DMS79 treated with DMSO at 0.1 percent for 48 hours (cell line): ENCODE data around the gene MTUS2.

Experiments used
- DNase-seq: peaks from one replicate; lab custom pipeline; 2025; lab: John Stamatoyannopoulos, UW

MTUS2 gene

GRCh38 chr13:29508130-29508875, 688.2 kb downstream of the MTUS2 start:
- DNase-seq: peak; percentile 72

- DNase-seq: no peak
These were observed 688.7 kb downstream of the MTUS2 start for GRCh38 chr13:29508876-29509252.

- no peak for DNase-seq
These were observed 690.0 kb downstream of the MTUS2 start for GRCh38 chr13:29509999-29510589.

- no peak for DNase-seq
These were observed 690.5 kb downstream of the MTUS2 start for GRCh38 chr13:29510651-29511084.

GRCh38 chr13:29511106-29511796, 691.1 kb downstream of the MTUS2 start:
- no peak for DNase-seq

- DNase-seq: no peak
These were observed 691.8 kb downstream of the MTUS2 start for GRCh38 chr13:29511980-29512379.

- no peak for DNase-seq
These were observed 693.2 kb downstream of the MTUS2 start for GRCh38 chr13:29513002-29513980.

- DNase-seq: no peak
These were observed 694.0 kb downstream of the MTUS2 start for GRCh38 chr13:29513981-29514719.

GRCh38 chr13:29514720-29515310, 694.7 kb downstream of the MTUS2 start:
- no peak for DNase-seq

- DNase-seq: no peak
These were observed 695.2 kb downstream of the MTUS2 start for GRCh38 chr13:29515372-29515771.

GRCh38 chr13:29516012-29516411, 695.9 kb downstream of the MTUS2 start:
- DNase-seq: no peak

- DNase-seq: no peak
These were observed 696.7 kb downstream of the MTUS2 start for GRCh38 chr13:29516880-29517279.

GRCh38 chr13:29519921-29520320, 699.8 kb downstream of the MTUS2 start:
- DNase-seq: no peak

- DNase-seq: no peak
These were observed 700.5 kb downstream of the MTUS2 start for GRCh38 chr13:29520671-29521070.

- DNase-seq: no peak
These were observed 701.2 kb downstream of the MTUS2 start for GRCh38 chr13:29521336-29521735.

GRCh38 chr13:29522044-29522685, 702.0 kb downstream of the MTUS2 start:
- DNase-seq: no peak

GRCh38 chr13:29523199-29523961, 703.2 kb downstream of the MTUS2 start:
- no peak for DNase-seq

- no peak for DNase-seq
These were observed 704.0 kb downstream of the MTUS2 start for GRCh38 chr13:29524176-29524575.

GRCh38 chr13:29524641-29525040, 704.5 kb downstream of the MTUS2 start:
- DNase-seq: no peak

- DNase-seq: no peak
These were observed 705.6 kb downstream of the MTUS2 start for GRCh38 chr13:29525757-29526156.
